GM18873 (cell line): Measurements from ENCODE around the gene MRPS7.
"Not testable (repeated sequence)": the region's sequence is repeated elsewhere in the genome, so short reads cannot be mapped to it uniquely, and the experiment has no call there.

Source experiments
- ATAC-seq: cut with Tn5 transposase; IDR thresholded peaks from one replicate; pipeline ENCODE4 v1.9.1; 2021; ENCODE audit warnings: mild to moderate bottlenecking, moderate library complexity, moderate number of reproducible peaks; ENCODE audit not compliant: unreplicated experiment, low FRiP score

The MRPS7 gene

DNA sequence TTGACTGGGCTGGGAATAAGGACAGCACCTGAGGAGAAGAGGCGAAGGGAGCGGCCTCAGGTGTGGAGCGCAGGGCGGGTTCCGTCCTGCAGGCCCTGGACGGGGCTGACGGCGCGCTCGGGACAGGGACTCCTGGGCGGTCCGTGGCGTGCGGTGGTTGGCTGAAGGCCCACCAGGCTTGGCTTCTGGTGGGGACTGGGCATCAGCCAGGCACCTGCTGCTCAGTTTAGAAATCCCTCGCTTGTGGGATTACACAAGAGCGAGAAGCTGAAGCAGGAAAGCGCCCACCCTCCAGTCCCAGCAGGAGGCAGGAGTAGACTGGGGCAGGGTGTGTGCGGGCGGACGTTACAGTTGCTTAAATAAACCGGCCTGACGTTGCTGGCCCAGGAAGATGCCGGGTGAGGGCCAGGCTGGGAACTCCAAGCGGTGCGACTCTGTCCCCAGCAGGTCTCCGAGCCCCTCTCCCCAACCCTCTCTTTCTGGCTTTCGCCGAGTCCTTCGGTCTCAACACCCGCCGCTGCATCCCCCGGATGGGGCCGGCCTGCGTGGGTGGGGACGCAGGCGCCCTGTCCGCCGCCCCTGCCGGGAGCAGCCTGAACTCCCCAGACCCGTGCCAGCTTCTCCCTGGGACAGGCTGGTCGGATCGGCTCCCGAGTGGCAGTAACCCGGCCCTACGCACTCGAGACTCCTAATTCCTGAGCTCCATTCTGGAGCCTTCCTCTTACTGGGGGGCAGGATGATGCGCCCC, 8.7 kb downstream of the MRPS7 start:
- peak; percentile 22 for ATAC-seq

DNA sequence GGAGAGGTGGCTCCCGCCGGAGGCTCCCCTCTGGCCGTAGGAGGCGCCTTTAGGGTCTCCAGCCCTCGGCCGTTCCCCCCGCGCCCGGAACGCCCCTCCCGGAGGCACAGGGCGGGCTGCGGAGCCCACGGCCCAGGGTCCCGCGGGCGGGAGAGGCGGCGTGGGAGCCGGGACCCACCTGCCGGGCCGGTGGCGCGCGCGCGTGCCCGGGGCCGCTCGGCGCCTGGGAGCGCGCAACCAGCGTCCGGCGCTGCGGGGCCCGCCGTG, 9.2 kb downstream of the MRPS7 start, which contains the start of gene MIF4GD:
TSS of gene MIF4GD (minus strand) at position 266 of the 267 bp plus-strand sequence. CDS start 1,036 bp downstream, outside the sequence.
- no peak for ATAC-seq

DNA sequence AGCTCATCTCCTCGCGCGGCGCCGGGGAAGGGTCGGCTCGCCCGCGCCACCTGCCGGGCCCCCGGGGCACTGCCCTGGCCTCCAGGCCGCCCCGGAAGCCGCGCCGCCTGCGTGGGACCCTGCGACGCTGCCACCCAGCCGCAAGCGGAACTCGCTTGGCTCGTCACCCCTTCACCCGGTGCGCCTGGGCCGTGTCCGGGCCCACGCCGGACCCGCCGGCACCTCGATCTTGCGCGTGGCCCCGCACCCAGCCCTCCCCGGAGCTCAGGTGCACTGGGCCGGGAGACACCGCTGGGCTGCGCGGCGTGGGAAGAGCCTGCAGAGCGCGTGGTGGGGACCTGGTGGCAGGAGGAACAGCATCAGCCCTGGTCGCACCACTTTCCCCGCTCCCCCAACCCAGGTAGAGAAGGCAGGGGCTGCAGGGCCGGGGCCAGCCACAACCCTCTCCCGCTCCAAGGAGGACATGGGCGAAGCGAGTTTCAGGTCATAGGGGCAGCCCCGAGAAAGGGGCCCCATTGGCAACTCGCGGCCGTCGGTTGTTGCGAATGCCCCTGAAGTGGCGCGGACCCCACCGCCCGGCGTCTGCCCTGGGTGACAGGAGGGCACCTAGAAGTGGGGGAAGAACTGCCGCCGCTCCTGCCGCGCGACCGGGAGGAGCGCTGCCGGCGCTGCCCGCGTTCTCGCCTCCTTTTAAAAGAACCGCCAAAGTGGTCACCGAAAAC, 9.7 kb downstream of the MRPS7 start:
- peak; percentile 39 for ATAC-seq

DNA sequence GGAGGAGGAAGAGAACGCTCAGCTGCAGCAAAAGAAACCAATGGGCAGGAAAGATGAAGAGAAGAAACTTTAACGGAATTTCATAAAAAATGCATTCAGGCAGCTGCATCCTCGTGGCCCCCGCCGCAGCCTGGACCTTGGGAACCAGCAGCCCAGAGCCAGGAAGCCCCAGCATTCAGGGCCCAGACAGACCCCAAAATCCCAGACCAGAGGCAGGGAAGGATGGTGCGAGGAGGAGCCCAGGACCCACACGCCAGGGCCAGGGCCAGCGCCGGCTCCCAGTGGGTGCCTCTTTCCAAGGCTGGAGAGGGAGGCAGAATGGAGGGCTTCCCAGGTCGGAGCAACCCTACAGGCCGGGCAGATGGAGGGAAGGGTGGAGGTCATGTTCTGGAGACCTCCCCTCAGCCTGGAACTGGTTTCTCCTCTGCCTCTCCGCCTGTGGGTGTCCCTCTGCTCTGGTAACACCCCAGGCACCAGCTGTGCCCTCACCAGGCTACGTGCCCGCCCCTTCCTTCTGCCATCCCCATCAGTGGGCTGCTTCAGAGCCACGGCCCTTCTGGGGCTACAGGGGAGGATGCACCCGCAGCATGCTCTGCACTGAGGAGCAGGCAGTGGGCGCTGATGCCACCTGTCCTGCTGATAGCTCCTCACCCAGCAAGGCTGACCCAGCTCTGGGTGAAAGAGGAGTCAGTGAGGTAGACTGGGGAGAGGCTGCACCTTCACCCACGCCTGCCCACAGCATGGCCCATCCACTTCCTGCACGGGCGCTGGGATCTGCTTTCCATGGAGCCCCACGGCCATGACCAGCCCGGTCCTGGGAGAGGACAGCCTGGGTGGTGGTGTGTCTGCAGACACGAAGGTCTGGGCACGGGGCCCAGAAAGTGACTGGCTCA, 10.5 kb downstream of the MRPS7 start:
- no peak for ATAC-seq

DNA sequence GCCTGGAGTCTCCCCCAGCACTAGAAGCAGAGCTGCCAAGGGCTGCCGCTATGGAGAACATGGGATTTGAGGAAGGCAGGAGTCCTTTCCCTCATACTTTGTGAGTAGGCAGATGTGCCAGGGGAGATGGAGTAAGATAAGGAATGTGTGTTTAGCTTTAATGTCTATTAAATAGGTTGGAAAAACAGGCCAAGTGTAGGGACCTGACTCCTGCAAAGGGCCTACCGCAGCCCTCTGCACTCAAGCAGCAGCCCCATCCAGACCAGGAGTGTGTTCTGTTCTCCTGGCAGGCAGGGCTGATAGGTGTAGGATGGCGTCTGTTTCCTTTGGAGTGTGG, 11.1 kb downstream of the MRPS7 start:
- ATAC-seq, result no peak

DNA sequence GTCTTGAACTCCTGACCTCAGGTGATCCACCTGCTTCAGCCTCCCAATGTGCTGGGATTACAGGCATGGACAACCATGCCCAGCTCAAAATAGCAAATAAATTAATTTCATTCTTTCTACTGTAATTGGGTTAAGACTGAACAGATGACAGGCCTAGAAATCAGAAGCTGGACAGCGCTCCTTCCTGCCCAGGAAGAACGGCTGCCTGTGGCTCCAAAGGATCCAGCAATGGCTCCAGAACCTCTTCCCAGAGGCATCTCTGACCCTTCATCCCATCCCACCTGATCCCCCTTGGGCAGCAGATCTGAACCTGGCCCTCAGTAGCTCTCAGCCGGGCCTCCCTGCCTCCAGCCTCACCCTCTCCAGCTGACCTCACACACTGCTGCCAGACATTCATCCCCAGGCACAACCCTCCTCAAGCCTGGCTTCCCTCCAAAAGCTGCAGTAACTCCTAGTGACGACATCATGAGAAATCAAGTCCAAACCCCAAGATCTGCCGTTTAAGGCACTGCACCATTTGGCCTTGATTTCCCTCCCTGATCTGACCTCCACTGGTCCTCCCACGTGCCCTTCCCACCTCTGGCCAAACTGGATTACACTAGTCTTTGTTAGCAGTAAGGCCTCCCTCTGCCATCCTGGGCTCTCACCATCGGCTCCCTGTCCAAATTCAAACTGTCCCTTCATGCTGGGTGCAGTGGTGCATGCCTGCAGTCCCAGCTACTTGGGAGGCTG, 12.5 kb downstream of the MRPS7 start:
- ATAC-seq, result no peak

DNA sequence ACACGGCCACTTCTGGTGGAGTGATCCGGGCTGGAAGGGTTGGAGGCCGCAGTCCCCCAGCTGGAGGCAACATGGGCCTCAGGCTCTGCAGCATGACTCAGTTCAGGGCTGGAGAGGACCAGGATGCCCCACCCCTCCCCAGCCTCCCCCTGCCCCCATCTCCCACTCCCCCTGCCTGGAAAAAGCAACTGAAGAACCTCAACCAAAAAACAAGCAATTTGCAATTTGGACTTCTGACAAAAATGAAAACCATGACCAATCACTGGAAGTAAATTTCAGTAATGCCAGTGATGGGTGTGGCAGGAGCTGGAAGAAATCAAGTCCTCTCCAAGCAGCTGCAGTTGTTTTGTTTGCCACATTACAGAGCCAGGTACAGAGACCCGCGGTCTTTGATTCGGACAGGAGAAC, 16.0 kb downstream of the MRPS7 start:
- no peak for ATAC-seq

DNA sequence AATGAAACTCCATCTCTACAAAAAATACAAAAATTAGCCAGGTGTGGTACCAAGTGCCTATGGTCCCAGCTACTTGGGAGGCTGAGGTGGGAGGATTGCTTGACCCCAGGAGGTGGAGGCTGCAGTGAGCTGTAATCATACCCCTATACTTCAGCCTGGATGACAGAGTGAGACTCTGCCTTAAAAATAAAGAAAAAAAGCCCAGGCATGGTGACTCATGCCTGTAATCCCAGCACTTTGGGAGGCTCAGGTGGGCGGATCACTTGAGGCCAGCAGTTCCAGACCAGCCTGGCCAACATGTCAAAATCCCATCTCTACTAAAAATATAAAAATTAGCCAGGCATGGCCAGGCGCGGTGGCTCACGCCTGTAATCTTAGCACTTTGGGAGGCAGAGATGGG, 18.5 kb downstream of the MRPS7 start:
- ATAC-seq, result not testable (repeated sequence)

DNA sequence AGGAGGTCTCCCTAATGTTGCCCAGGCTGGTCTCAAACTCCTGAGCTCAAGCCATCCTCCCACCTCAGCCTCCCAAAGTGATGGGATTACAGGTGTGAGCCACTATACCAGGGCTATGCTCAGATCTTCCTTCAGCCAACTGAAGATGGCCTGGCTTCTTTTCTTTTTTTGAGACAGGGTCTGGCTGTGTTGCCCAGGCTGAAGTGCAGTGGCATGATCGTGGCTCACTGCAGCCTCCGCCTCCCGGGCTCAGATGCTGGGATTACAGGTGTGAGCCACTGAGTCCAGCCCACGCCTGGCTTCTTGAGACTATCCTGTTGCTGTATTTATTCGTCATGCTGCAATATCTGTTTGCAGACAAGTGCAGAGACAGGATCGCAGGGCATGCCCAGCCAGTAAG, 23.4 kb downstream of the MRPS7 start:
- ATAC-seq, result no peak

DNA sequence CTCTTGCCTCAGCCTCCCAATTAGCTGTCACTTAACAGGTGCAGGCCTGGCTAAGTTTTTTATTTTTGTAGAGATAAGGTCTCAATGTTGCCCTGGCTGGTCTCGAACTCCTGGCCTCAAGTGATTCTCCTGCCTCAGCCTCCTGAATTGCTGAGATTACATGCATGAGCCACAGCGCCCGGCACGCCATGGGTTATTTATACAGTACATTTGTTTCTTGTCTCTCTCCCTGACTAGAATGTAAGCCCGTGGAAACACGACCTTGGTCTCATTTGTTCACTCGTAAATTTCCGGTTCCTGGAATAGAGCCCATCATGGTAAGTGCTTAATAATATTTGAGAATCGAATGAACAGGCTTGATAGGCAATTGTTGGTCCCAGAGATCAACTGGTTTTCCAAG, 25.5 kb downstream of the MRPS7 start:
- no peak for ATAC-seq

DNA sequence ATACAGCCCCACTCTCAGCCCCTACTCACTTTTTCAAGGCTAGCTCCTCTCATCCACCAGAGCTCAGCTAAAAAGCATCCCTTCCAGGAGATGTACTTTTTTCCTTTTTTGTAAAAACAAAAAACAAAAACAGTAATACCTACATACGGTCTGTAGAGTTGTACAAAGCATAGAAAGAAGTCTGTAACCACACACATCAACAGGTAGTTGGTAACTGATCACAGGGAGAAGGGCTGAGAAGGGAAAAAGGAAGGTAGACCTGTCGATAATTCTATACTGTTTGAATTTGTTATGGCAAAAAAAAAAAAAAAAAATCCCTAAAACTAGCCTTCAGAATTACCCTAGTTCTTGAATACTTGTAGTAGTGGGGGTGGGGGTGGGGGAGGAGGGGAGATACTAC, 26.7 kb downstream of the MRPS7 start:
- ATAC-seq, result no peak

DNA sequence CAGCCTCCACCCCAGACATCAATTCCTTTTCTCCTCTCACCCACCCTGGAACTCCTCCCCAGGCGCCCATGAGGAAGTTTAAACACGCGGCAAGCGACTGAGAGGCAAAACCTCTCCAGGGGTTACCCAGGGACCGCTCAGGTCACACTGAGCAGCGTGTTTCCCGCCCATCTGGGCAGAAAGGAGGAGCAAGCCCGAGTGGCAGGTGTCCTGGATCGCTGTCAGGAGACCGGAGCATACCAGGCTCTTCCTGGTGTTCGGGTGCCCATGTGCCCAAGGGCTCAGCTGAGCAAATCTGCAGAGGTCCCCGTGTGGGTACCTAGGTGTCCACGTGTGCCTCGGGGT, 27.1 kb downstream of the MRPS7 start:
- peak; percentile 6 for ATAC-seq

DNA sequence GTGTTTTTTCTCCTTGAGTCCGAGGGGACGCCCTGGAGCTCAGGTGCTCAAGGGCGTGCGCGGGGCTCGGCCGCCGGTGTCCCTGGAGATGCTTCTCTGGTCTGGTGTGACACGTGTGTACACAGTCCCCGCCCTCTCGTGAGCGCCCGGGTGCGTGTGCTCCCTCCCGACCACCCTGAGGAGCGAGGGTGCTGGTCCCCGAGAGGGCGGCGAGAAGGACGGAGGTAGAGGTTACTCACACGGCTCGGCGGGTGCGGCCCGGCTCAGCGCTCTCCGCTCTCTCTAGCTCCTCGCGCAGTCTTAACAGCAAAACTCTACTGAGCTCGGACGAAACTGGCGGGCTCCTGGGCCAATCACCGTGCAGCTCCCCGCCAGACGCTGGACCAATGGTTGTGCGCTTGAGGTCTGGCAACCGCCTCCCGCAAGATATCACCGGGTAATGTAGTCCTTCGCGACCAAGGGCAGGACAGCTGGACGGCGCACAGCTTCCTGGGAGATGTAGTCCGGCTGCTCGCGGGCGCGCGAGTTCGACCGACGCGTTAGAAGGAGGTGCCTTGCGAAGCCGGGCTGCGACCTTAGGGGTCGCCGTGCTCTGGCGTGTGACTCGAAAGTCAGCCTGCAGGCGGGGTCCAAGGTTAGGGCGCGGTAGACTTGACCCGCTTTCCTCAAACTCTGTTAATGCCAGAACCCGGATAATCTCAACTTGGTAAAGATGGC, 27.6 kb downstream of the MRPS7 start, which contains the start of gene SLC25A19:
TSS of gene SLC25A19 (minus strand) at position 319 of the 717 bp plus-strand sequence. CDS start 2,669 bp downstream, outside the sequence.
- peak; percentile 92 for ATAC-seq

DNA sequence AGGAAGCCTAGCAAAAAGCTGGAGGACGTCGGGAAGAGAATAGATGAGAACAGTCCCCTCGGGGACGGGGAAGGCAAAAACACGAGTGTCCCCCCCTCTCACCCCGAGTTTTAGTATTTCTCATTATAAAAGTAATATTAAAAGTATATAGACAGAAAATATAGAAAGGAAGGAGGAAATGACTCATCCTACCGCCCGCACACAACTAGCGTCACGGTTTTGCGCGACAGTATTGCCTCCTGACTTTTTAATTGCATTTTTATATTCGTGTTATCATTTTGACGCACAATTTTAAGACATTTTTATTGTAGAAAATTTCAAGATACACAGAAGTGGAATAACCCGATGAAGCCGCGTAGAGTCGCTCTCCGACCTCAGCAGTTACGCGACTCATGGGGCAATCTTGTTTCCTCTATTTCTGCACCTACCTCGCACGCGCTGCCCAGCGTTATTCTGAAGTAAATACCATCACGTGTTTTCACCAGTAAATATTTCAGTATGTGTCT, 28.2 kb downstream of the MRPS7 start:
- ATAC-seq, result peak; percentile 9

DNA sequence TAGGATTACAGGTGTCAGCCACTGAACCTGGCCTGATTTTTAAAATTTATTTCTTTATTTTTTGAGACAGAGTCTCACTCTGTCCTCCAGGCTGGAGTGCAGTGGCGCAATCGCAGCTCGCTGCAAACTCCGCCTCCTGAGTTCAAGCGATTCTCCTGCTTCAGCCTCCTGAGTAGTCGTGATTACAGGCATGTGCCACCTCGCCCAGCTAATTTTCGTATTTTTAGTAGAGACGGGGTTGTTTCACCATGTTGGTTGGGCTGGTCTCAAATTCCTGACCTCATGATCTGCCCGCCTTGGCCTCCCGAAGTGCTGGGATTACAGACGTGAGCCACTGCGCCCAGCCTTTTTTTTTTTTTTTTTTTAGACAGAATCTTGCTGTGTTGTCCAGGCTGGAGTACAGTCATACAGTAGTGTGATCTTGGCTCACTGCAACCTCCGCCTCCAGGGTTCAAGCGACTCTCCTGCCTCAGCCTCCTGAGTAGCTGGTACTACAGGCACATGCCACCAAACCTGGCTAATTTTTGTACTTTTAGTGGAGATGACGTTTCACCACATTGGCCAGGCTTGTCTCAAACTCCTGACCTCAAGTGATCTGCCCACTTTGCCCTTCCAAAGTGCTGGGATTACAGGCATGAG, 31.2 kb downstream of the MRPS7 start:
- ATAC-seq, result not testable (repeated sequence)

DNA sequence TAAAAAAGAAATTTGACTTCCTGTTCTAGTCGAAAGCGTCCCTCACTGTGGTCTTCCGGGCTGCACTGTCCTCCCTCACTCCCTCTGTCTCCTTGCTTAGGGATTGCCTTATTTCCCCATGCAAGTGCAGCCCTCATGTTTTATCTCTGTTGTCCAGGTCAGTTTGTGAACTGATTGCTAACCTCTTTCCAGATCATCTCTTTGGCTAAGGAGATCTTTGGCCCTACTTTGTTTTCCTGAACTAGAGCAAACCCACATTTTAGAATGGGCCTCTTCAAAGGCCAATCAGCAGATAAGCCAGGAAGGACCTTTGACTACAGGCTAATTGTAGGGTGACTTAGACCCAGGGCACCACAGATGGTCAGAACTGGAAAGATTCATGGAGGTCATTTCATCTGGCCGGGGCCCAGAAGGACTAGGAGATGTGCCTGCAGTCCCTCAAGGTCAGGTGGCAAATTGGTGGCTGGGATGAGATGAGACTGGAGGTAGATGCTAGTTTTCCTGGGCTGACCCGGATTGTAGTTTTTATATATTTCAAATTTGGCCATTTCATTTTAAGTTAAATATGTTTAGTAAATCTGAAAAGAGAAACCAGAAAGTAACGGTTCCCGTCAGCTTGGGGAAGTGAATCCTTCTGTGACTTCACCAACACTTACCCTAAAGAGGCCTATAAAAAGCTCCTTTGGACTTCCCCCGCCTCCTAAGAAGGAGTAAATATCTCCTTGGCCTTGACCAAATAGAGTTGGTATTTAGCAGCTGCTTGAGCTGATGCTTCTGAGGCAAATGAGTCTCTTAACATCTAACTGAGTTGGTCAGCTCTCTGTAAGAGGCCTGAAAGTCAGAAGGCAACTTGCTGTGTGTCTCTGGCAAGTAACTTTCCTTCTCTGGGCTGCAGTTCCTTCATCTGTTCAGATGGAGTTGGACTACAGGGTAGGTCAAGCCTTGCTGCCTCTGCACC, 33.8 kb downstream of the MRPS7 start:
- peak; percentile 67 for ATAC-seq

DNA sequence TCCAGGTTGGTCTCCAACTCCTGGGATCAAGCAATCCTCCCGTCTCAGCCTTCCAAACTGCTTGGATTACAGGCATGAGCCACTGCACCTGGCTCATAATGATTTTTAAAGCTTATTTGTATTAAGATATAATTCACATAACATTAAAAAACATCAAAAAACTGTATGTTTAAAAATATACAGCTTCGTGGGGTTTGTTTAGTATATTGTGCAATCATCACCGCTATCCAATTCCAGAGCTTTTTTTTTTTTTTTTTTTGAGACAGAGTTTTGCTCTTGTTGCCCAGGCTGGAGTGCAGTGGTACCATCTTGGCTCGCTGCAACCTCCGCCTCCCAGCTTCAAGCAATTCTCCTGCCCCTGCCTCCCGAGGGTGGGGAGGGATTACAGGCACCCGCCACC, 38.6 kb downstream of the MRPS7 start:
- no peak for ATAC-seq

DNA sequence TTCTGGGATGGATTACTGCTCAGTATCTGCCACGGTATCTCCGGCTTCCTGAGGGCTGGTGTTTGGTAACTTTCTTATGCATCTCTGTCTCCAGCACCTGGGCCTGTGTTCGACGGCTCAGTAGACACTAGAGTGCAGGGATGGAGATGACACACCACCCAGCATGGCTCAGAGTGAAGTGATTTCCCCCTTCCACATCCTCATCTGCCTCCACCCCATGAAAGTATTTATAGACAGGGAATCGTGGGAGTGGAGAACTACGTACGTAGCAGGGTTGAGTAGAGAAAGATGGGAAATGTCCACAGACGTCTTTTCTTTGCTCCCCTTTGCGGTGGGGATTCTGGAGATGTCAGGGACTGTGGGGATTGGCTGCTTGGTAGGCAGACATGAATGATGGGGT, 39.4 kb downstream of the MRPS7 start:
- no peak for ATAC-seq
